NT2/D1 (cell line): Measurements from ENCODE around the gene PRSS57.

Source experiments
- YY1 ChIP-seq: IDR thresholded peaks from 2 replicates; pipeline ENCODE4 v1.6.1; 2011; ENCODE audit not compliant: insufficient read length, insufficient read depth
- ZNF274 ChIP-seq: IDR thresholded peaks from 2 replicates; pipeline ENCODE4 v1.6.1; 2011; ENCODE audit warnings: mild to moderate bottlenecking, low read depth, low read length

DNA sequence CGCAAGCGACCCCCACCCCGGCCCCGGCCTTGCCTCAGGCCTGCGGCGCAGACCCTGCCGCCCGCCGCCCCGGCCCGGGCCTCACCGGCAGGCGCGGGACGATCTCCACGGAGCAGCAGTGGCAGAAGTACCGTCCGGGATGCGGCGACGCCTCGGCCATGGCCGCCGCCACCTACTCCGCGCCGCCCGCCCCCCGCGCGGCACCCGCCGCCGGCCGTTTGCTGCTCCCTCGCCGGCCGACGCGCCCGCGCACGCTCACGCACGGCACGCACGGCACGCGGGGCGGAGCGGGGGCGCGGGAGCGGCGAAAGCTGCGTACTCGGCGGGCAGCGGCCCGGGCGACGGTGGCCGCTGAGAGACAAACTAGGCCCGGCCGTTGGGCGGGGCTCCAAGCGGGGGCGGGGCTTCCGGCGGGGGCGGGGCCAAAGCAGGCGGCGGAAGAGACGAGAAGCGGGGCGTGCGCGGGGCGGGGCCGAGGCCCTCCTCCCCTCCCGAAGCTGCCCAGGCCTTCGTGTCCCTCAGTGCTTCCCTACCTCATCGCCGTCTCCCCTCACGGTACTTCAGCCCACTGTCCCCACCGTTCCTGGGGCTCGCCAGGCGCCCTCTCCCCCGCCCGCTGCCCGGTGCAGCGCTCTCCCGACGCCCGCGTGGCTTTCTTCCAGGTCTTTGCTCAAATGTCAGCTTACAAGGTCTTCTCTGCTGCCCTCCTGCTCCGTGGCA is 32.1 kb downstream of the PRSS57 start, which contains the start of gene RNF126:
- TF ChIP-seq YY1 (no peak), ZNF274 (no peak)
